Amygdala (tissue), 56 donors: ENCODE data around the gene TECPR2.

Experiments used
- DNase-seq, 56 donors: peaks; one replicate each; lab custom pipeline; 2025; lab: John Stamatoyannopoulos, UW

TECPR2 gene

GRCh38 chr14:102419716-102420115 is 57.0 kb downstream of the TECPR2 start:
- no peak for DNase-seq

- no peak for DNase-seq
These were observed 58.8 kb downstream of the TECPR2 start for GRCh38 chr14:102421411-102422057.

GRCh38 chr14:102424520-102424919 is 61.8 kb downstream of the TECPR2 start:
- DNase-seq: no peak

- no peak for DNase-seq
These were observed 62.2 kb downstream of the TECPR2 start for GRCh38 chr14:102424923-102425322.

GRCh38 chr14:102426796-102427195 is 64.1 kb downstream of the TECPR2 start:
- no peak for DNase-seq

GRCh38 chr14:102427642-102428041 is 64.9 kb downstream of the TECPR2 start:
- no peak for DNase-seq

GRCh38 chr14:102430212-102430908 is 67.6 kb downstream of the TECPR2 start:
- no peak for DNase-seq

GRCh38 chr14:102431751-102432150 is 69.0 kb downstream of the TECPR2 start:
- no peak for DNase-seq

GRCh38 chr14:102434647-102435175 is 72.0 kb downstream of the TECPR2 start:
- DNase-seq: no peak

- DNase-seq: peak in 55 of 56 donors; percentile 25 to 90 (median 76)
These were observed 75.5 kb downstream of the TECPR2 start for GRCh38 chr14:102437997-102438915.

- DNase-seq: no peak
These were observed 76.8 kb downstream of the TECPR2 start for GRCh38 chr14:102439556-102439955.

- DNase-seq: no peak
These were observed 77.7 kb downstream of the TECPR2 start for GRCh38 chr14:102440392-102440791.

GRCh38 chr14:102442241-102443211 is 79.8 kb downstream of the TECPR2 start:
- DNase-seq: no peak

- DNase-seq: peak in 36 of 56 donors; percentile 16 to 86 (median 54)
These were observed 82.3 kb downstream of the TECPR2 start for GRCh38 chr14:102445066-102445465.

GRCh38 chr14:102445641-102446040 is 82.9 kb downstream of the TECPR2 start:
- no peak for DNase-seq

GRCh38 chr14:102450206-102451063 is 87.7 kb downstream of the TECPR2 start:
- DNase-seq: peak in 1 of 56 donors; percentile 40

- DNase-seq: peak in 29 of 56 donors; percentile 19 to 77 (median 44)
These were observed 88.3 kb downstream of the TECPR2 start for GRCh38 chr14:102451064-102451352.

- DNase-seq: no peak
These were observed 89.6 kb downstream of the TECPR2 start for GRCh38 chr14:102452302-102452701.

- no peak for DNase-seq
These were observed 92.0 kb downstream of the TECPR2 start for GRCh38 chr14:102454711-102455110.
